Panc1 (cell line): ENCODE results near the gene VWDE.

Experiments used
- CTCF ChIP-seq: fragments of 450-650 bp; IDR thresholded peaks from 2 replicates; pipeline ENCODE4 v1.5.1; 2017; ENCODE audit warnings: mild to moderate bottlenecking
- POLR2AphosphoS5 ChIP-seq: IDR thresholded peaks from 2 replicates; pipeline ENCODE4 v1.6.1; 2012; ENCODE audit warnings: mild to moderate bottlenecking, low read depth, low read length, moderate library complexity
- SIN3A ChIP-seq: IDR thresholded peaks from 2 replicates; pipeline ENCODE4 v1.6.1; 2012; ENCODE audit warnings: low read depth, mild to moderate bottlenecking, low read length, moderate library complexity, borderline replicate concordance; ENCODE audit not compliant: insufficient read depth
- TCF7L2 ChIP-seq: IDR thresholded peaks from 2 replicates; pipeline ENCODE4 v1.6.1; 2011; ENCODE audit warnings: mild to moderate bottlenecking, low read depth, low read length, inconsistent platforms
- TF ChIP-seq, protein P1 (sequence below), 2 experiments: IDR thresholded peaks; 2 replicates each; pipeline ENCODE4 v1.6.1; 2011 to 2012; ENCODE audit warnings: low read depth in 2 of 2, control low read depth in 1 of 2, low read length in 1 of 2, mild to moderate bottlenecking in 1 of 2, moderate library complexity in 1 of 2; ENCODE audit not compliant: insufficient read depth in 1 of 2

GRCh38 chr7:12322903-12323300 is 80.8 kb downstream of the VWDE start:
- TF ChIP-seq CTCF = no peak
- no peak for TF ChIP-seq POLR2AphosphoS5
- no peak for TF ChIP-seq SIN3A
- TF ChIP-seq, protein P1, sequence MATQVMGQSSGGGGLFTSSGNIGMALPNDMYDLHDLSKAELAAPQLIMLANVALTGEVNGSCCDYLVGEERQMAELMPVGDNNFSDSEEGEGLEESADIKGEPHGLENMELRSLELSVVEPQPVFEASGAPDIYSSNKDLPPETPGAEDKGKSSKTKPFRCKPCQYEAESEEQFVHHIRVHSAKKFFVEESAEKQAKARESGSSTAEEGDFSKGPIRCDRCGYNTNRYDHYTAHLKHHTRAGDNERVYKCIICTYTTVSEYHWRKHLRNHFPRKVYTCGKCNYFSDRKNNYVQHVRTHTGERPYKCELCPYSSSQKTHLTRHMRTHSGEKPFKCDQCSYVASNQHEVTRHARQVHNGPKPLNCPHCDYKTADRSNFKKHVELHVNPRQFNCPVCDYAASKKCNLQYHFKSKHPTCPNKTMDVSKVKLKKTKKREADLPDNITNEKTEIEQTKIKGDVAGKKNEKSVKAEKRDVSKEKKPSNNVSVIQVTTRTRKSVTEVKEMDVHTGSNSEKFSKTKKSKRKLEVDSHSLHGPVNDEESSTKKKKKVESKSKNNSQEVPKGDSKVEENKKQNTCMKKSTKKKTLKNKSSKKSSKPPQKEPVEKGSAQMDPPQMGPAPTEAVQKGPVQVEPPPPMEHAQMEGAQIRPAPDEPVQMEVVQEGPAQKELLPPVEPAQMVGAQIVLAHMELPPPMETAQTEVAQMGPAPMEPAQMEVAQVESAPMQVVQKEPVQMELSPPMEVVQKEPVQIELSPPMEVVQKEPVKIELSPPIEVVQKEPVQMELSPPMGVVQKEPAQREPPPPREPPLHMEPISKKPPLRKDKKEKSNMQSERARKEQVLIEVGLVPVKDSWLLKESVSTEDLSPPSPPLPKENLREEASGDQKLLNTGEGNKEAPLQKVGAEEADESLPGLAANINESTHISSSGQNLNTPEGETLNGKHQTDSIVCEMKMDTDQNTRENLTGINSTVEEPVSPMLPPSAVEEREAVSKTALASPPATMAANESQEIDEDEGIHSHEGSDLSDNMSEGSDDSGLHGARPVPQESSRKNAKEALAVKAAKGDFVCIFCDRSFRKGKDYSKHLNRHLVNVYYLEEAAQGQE (IDR thresholded peaks at IDR 0.05; ENCODE audit: insufficient read depth in 1 of 2, low read depth in 2 of 2, low read length in 1 of 2) = no peak
- TF ChIP-seq TCF7L2 = no peak
